GM12878 (cell line): ENCODE results near the gene PVALEF.

Experiments
- POLR2A ChIP-seq: IDR thresholded peaks from 2 replicates; pipeline ENCODE4 v1.6.1; 2011; ENCODE audit warnings: low read depth, mild to moderate bottlenecking, low read length
- SMAD1 ChIP-seq: fragments of 450-650 bp; IDR thresholded peaks from 2 replicates; pipeline ENCODE4 v1.6.1; 2018; ENCODE audit warnings: mild to moderate bottlenecking, low read depth; ENCODE audit not compliant: partially characterized antibody
- SMC3 ChIP-seq: IDR thresholded peaks from 2 replicates; pipeline ENCODE4 v1.6.1; 2011; ENCODE audit warnings: low read length, improper control_type of control experiment, borderline replicate concordance
- SPI1 ChIP-seq: IDR thresholded peaks from 2 replicates; pipeline ENCODE4 v1.6.1; 2011; ENCODE audit warnings: low read depth, mild to moderate bottlenecking, low read length, moderate library complexity, borderline replicate concordance; ENCODE audit not compliant: insufficient read depth
- TAF1 ChIP-seq: IDR thresholded peaks from 2 replicates; pipeline ENCODE4 v1.6.1; 2011; ENCODE audit warnings: mild to moderate bottlenecking, low read depth, low read length, borderline replicate concordance
- ZNF384 ChIP-seq: IDR thresholded peaks from 2 replicates; pipeline ENCODE4 v1.6.1; 2012; ENCODE audit warnings: low read depth, mild to moderate bottlenecking, low read length, improper control_type of control experiment, borderline replicate concordance
- TF ChIP-seq, protein P1 (sequence below), 3 experiments: IDR thresholded peaks in 2 of 3; conservative IDR thresholded peaks in 1 of 3; 2 replicates each; pipeline ENCODE4 v1.5.1; 2011; ENCODE audit warnings: low read depth in 3 of 3, low read length in 3 of 3, mild to moderate bottlenecking in 3 of 3, control low read depth in 2 of 3, moderate library complexity in 2 of 3, inconsistent platforms in 1 of 3, mixed read lengths in 1 of 3; ENCODE audit not compliant: control insufficient read depth in 2 of 3, insufficient read depth in 1 of 3; ENCODE audit errors: extremely low read depth in 1 of 3

DNA sequence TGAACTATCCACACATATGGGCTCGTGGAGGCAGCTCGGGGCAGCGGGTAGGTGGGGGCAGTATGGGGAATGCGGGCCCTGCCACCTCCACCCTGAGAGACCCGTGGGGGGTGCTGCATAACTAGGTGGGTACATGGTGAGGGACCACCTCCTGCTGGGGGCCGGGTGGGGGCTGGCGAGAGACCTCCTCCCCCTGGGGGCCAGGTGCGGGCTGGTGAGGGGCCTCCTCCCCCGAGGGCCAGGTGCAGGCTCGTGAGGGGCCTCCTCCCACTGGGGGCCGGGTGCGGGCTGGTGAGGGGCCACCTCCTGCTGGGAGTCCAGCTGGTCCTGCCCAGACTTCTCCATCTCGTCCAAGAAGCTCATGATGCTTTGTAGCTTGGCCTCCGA lies 32.1 kb downstream of the PVALEF start:
- no peak for TF ChIP-seq POLR2A
- TF ChIP-seq, protein P1, sequence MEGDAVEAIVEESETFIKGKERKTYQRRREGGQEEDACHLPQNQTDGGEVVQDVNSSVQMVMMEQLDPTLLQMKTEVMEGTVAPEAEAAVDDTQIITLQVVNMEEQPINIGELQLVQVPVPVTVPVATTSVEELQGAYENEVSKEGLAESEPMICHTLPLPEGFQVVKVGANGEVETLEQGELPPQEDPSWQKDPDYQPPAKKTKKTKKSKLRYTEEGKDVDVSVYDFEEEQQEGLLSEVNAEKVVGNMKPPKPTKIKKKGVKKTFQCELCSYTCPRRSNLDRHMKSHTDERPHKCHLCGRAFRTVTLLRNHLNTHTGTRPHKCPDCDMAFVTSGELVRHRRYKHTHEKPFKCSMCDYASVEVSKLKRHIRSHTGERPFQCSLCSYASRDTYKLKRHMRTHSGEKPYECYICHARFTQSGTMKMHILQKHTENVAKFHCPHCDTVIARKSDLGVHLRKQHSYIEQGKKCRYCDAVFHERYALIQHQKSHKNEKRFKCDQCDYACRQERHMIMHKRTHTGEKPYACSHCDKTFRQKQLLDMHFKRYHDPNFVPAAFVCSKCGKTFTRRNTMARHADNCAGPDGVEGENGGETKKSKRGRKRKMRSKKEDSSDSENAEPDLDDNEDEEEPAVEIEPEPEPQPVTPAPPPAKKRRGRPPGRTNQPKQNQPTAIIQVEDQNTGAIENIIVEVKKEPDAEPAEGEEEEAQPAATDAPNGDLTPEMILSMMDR (IDR thresholded peaks at IDR 0.05 in 2 of 3, conservative IDR thresholded peaks at IDR 0.05 in 1 of 3; ENCODE audit: control insufficient read depth in 2 of 3, extremely low read depth in 1 of 3, insufficient read depth in 1 of 3, low read depth in 3 of 3, low read length in 3 of 3): no peak
- no peak for TF ChIP-seq TAF1
- TF ChIP-seq ZNF384: no peak
- TF ChIP-seq SMAD1: no peak
- TF ChIP-seq SMC3: no peak
- TF ChIP-seq SPI1: no peak
